ENCODE data around the gene TMEM259. TPM values are rescaled to one million over a fixed set of nuclear protein-coding genes. Genes with fewer than 3 reads are reported as not detected.

TMEM259 gene
- total RNA-seq, 4 donors from 2014 or later: 98.5 to 150 (median 124) TPM

DNA sequence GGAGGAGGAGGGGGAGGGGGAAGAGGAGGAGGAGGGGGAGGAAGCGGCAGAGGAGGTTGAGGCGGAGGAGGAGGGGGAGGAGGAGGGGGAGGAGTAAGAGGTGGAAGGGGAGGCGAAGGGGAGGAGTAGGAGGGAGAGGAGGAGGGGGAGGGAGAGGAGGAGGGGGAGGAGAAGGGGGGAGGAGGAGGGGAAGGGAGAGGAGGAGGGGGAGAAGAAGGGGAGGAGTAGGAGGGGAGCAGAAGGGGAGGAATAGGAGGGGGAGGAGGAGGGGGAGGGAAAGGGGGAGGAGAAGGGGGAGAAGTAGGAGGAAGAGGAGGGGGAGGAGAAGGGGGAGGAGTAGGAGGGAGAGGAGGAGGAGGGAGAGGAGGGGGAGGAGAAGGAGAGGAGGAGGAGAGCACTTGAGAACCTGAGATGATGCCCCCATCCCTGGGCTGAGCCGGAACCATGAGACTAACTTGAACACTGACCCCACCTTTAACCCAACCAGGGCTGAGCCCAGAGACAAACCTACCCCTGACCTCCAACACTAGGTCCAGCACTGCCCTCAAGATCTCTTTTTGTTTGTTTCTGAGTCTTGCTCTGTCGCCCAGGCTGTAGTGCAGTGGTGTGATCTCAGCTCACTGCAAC lies 31.5 kb upstream of the TMEM259 start:
- Histone ChIP-seq H3K27me3 (no peaks in the 10 kb centered on the region), H3K27ac (no peak overlapping the region), H3K36me3 (peaks cover 0 to 34% of the 10 kb centered on the region in 2 donors), H3K4me1 (no peaks in the 10 kb centered on the region), H3K4me3 (no peak overlapping the region), H3K9me3 (peaks cover 3 to 13% (median 5%) of the 10 kb centered on the region in 3 donors)
- DNase-seq (no peak), ATAC-seq (no peak)
- TF ChIP-seq POLR2A (IDR thresholded peaks at IDR 0.05): no peak
- TF ChIP-seq, protein P1, sequence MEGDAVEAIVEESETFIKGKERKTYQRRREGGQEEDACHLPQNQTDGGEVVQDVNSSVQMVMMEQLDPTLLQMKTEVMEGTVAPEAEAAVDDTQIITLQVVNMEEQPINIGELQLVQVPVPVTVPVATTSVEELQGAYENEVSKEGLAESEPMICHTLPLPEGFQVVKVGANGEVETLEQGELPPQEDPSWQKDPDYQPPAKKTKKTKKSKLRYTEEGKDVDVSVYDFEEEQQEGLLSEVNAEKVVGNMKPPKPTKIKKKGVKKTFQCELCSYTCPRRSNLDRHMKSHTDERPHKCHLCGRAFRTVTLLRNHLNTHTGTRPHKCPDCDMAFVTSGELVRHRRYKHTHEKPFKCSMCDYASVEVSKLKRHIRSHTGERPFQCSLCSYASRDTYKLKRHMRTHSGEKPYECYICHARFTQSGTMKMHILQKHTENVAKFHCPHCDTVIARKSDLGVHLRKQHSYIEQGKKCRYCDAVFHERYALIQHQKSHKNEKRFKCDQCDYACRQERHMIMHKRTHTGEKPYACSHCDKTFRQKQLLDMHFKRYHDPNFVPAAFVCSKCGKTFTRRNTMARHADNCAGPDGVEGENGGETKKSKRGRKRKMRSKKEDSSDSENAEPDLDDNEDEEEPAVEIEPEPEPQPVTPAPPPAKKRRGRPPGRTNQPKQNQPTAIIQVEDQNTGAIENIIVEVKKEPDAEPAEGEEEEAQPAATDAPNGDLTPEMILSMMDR (IDR thresholded peaks at IDR 0.05 in 4 of 5, conservative IDR thresholded peaks at IDR 0.05 in 1 of 5): no peak
- intact Hi-C loops (cut with DNase I; ENCODE audit: low total_unique reads): no loop called here
- in situ Hi-C loops (cut with MboI; ENCODE audit: low sequenced_read_pairs in 4 of 4): no loop called here

DNA sequence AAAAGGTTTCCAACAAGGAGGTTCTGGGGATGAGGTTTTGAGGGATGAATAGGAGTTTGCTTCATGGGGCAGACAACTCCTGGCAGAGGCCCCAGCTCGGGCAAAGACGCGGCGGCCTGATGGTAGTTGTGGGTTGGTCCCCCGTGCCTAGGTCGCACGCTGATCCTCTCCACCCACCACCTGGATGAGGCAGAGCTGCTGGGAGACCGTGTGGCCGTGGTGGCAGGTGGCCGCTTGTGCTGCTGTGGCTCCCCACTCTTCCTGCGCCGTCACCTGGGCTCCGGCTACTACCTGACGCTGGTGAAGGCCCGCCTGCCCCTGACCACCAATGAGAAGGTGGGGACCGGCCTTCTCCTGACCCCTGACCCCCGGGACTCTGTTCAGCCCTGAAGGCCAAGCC lies 30.9 kb upstream of the TMEM259 start:
- H3K4me3 ChIP-seq: no peak overlapping the region
- DNase-seq: no peak
- ATAC-seq: no peak
- intact Hi-C loops (cut with DNase I; ENCODE audit: low total_unique reads): no loop called here
- peaks cover 0 to 31% of the 10 kb centered on the region in 2 donors for H3K36me3 ChIP-seq
- TF ChIP-seq, protein P1 (IDR thresholded peaks at IDR 0.05 in 4 of 5, conservative IDR thresholded peaks at IDR 0.05 in 1 of 5): no peak
- TF ChIP-seq POLR2A (IDR thresholded peaks at IDR 0.05): no peak
- H3K27me3 ChIP-seq: no peaks in the 10 kb centered on the region
- H3K27ac ChIP-seq: no peak overlapping the region
- in situ Hi-C loops (cut with MboI; ENCODE audit: low sequenced_read_pairs in 4 of 4): no loop called here
- no peaks in the 10 kb centered on the region for H3K4me1 ChIP-seq
- H3K9me3 ChIP-seq: peaks cover 0 to 7% (median 0%) of the 10 kb centered on the region in 3 donors

GRCh38 chr19:1050989-1051788 lies 30.3 kb upstream of the TMEM259 start:
- H3K4me3 ChIP-seq: no peak overlapping the region
- ATAC-seq (no peak), DNase-seq (no peak)
- H3K36me3 ChIP-seq: peaks cover 0 to 31% of the 10 kb centered on the region in 2 donors
- H3K9me3 ChIP-seq: peaks cover 0 to under 1% (median 0%) of the 10 kb centered on the region in 3 donors
- no peak overlapping the region for H3K27ac ChIP-seq
- no peaks in the 10 kb centered on the region for H3K4me1 ChIP-seq
- no peaks in the 10 kb centered on the region for H3K27me3 ChIP-seq
- in situ Hi-C loops (cut with MboI; ENCODE audit: low sequenced_read_pairs in 4 of 4): no loop called here
- intact Hi-C loops (cut with DNase I; ENCODE audit: low total_unique reads): no loop called here
- no peak for TF ChIP-seq POLR2A (IDR thresholded peaks at IDR 0.05)
- TF ChIP-seq, protein P1 (IDR thresholded peaks at IDR 0.05 in 4 of 5, conservative IDR thresholded peaks at IDR 0.05 in 1 of 5): no peak

DNA sequence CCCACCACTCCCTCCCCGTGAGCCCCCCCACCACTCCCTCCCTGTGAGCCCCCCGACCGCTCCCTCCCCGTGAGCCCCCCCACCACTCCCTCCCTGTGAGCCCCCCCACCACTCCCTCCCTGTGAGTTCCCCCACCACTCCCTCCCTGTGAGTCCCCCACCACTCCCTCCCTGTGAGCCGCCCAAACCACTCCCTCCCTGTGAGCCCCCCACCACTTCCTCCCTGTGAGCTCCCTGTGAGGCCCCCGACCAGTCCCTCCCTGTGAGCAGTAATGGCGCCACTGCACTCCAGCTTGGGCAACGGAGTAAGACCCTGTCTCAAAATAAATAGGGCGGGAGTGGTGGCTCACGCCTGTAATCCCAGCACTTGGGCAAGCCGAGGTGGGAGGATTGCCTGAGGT lies 28.9 kb upstream of the TMEM259 start:
- H3K36me3 ChIP-seq: peaks cover 0 to 22% of the 10 kb centered on the region in 2 donors
- TF ChIP-seq POLR2A (IDR thresholded peaks at IDR 0.05): no peak
- TF ChIP-seq, protein P1 (IDR thresholded peaks at IDR 0.05 in 4 of 5, conservative IDR thresholded peaks at IDR 0.05 in 1 of 5): no peak
- H3K4me1 ChIP-seq: no peaks in the 10 kb centered on the region
- H3K27ac ChIP-seq: no peak overlapping the region
- in situ Hi-C loops (cut with MboI; ENCODE audit: low sequenced_read_pairs in 4 of 4) (no loop called here), intact Hi-C loops (cut with DNase I; ENCODE audit: low total_unique reads) (no loop called here)
- H3K4me3 ChIP-seq: no peak overlapping the region
- H3K27me3 ChIP-seq: no peaks in the 10 kb centered on the region
- no peaks in the 10 kb centered on the region for H3K9me3 ChIP-seq
- no peak for DNase-seq
- no peak for ATAC-seq

Measured in gastrocnemius medialis (tissue), 4 donors.